ENCODE results near the gene UNC93A.

DNA sequence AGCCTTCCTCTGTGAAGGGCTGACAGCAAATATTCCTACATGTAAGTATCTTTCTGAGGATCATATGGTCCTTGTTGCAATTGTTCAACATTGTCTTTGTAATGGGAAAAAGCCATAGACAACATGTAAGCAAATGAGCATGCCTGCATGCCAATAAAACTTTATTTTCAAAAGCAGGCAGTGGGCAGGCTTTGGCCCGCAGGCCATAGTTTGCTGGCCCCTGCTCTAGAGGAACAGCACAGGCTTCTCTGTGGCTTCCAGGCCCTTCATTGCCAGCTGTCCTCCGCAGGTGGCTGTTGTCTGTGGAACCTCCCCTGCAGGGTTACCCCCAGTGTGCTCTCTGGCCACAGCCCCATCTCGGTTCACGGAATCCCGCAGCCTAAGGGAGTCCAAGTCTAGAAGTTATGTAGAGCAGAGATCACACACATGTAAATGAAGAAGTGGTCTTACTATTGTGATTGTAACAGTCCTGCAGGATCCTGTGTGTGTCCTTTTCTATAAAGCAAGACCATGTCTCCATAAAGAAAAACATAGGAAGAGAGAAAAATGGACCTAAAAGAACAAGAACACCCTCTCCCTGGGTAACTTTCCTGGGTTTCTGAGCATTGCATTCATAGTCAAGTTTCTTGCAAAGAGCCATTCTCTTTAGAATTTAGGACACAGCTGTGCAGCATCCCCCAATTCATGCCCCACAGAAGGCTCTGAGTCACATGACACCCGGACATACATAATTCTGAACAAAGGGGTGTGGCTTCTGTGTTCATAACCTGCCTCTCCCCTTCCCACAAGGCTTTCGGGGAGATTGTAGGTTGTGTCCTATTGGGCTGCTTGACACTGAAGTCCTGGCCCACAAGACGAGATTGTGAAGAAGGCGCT is 10.0 kb downstream of the UNC93A start:
- no peak for TF ChIP-seq TAF1 (IDR thresholded peaks at IDR 0.05; ENCODE audit: low read depth, low read length)
- no peak for TF ChIP-seq POLR2AphosphoS5 (IDR thresholded peaks at IDR 0.05; ENCODE audit: low read depth, low read length)

All from GM12891 (cell line).